ENCODE measurements around the gene VWA8. TPM values are rescaled to one million over a fixed set of nuclear protein-coding genes. Genes with fewer than 3 reads are reported as not detected.

The VWA8 gene
- total and polyA plus RNA-seq, 2 of the 8 experiments (the other 6 are each of a cell fraction or from before 2014, with no cell fraction given), result 5.9 to 19.6 TPM

DNA sequence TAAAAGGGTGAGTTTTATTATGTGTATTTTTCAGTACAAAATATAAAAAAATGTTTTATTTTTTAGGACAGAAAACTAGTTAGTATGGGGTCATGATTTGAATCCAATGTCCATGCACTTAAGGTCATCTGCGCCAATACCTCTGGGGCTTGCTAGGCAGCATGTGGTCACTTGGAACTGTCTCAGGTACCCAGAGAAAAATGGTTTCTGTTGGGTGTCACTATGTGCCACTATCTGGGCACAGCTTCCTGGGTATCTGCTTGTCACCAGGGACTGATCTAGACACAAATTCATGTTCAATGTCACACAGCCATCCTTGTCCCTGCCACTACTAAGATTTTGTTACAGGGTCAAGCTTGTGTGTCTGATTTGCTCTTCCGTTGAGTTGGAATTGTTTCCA is 403.2 kb downstream of the VWA8 start:
- Histone ChIP-seq H3K9ac (replicated peaks in 1 of 4; ENCODE audit: extremely low read depth in 1 of 4, low read depth in 3 of 4, low read length in 3 of 4) (no peak overlapping the region), H3K18ac (ENCODE audit: extremely low read depth, low read length) (no peak overlapping the region), H3K14ac (ENCODE audit: insufficient read length) (no peak overlapping the region), H3K4me3 (ENCODE audit: extremely low read depth in 1 of 4, insufficient read depth in 2 of 4, low read depth in 3 of 4, low read length in 4 of 4) (no peak overlapping the region), H3K4me1 (replicated peaks in 1 of 4; ENCODE audit: control insufficient read depth in 3 of 4, insufficient read depth in 4 of 4, low read length in 3 of 4) (no peaks in the 10 kb centered on the region), H4K5ac (ENCODE audit: insufficient read length, low read depth, low read length) (no peak overlapping the region), H2BK12ac (ENCODE audit: low read depth, low read length) (no peak overlapping the region), H2BK5ac (ENCODE audit: low read depth, low read length) (no peak overlapping the region), H2AK5ac (ENCODE audit: low read depth, low read length) (no peak overlapping the region), H3K79me2 (ENCODE audit: control insufficient read depth in 1 of 2, insufficient read depth in 2 of 2, low read length in 2 of 2) (no peaks in the 10 kb centered on the region), H4K8ac (ENCODE audit: extremely low read depth, insufficient read depth, low read length) (no peak overlapping the region), H3K4ac (replicated peaks; ENCODE audit: insufficient read length, low read depth, low read length) (no peak overlapping the region), H3K27me3 (replicated peaks in 1 of 4; ENCODE audit: control insufficient read depth in 3 of 4, extremely low read depth in 1 of 4, insufficient read depth in 3 of 4, low read length in 3 of 4) (no peaks in the 10 kb centered on the region), H3K56ac (replicated peaks; ENCODE audit: insufficient read length, low read depth, low read length) (no peak overlapping the region), H4K91ac (replicated peaks; ENCODE audit: insufficient read length, low read length) (no peak overlapping the region), H3K23me2 (ENCODE audit: low read depth, low read length) (no peaks in the 10 kb centered on the region; the same call in 1 of the 2 replicates), H2AFZ (ENCODE audit: low read length) (no peak overlapping the region), H3K4me2 (ENCODE audit: insufficient read depth in 1 of 2, low read depth in 2 of 2, low read length in 2 of 2) (no peak overlapping the region), H3K79me1 (ENCODE audit: low read depth, low read length) (peaks cover 2% of the 10 kb centered on the region; the same call in 1 of the 2 replicates), H2BK20ac (ENCODE audit: low read length) (no peak overlapping the region), H3K36me3 (ENCODE audit: control insufficient read depth in 2 of 4, insufficient read depth in 4 of 4, low read length in 3 of 4) (no peaks in the 10 kb centered on the region), H3K27ac (ENCODE audit: low read depth, low read length) (no peak overlapping the region), H4K20me1 (replicated peaks in 1 of 2; ENCODE audit: control insufficient read depth in 1 of 2, insufficient read depth in 2 of 2, low read length in 2 of 2) (no peaks in the 10 kb centered on the region), H3K23ac (ENCODE audit: insufficient read length) (no peak overlapping the region), H3K9me3 (ENCODE audit: insufficient read depth in 2 of 2, low read depth in 1 of 2, low read length in 1 of 2) (no peaks in the 10 kb centered on the region), H2BK120ac (replicated peaks; ENCODE audit: low read depth, low read length) (no peak overlapping the region), H2BK15ac (ENCODE audit: low read length) (no peak overlapping the region)
- POLR2A ChIA-PET (ENCODE audit: partially characterized antibody), result no interaction called here
- DNase-seq (ENCODE audit: low read depth in 1 of 2, low spot score in 2 of 2) (no peak), FAIRE-seq (no peak)
- WGBS, 2 experiments (ENCODE audit: extremely low coverage in 1 of 2, insufficient coverage in 1 of 2, insufficient read length in 1 of 2, insufficient replicate concordance in 2 of 2, low coverage in 1 of 2, low lambda C conversion rate in 2 of 2, missing lambda C conversion rate in 1 of 2), result 88% methylated on average over 2 of the region's 2 CpGs; no CpG with 5 or more reads in 1 of the 2 experiments
- no peak for TF ChIP-seq SP1 (IDR thresholded peaks at IDR 0.05; ENCODE audit: low read depth, low read length)
- CTCF ChIA-PET (ENCODE audit: partially characterized antibody), result interaction anchor here (0.7 to 0.9 kb wide), 2 partner anchors 10 to 247 kb away, joined by 3 read pairs; partner anchors contain the start of gene NAA16
